Activated naive CD8-positive, alpha-beta T cell (primary cell): ENCODE measurements around the gene SIGLEC8.
"Not testable (repeated sequence)": the region's sequence is repeated elsewhere in the genome, so short reads cannot be mapped to it uniquely, and the experiment has no call there.

ENCODE experiments used
- H3K27ac Mint-ChIP-seq: one replicate; pipeline ENCODE4 v1.8.0; 2021; ENCODE audit warnings: mixed read lengths
- H3K27me3 Mint-ChIP-seq: one replicate; pipeline ENCODE4 v1.8.0; 2021; ENCODE audit warnings: mixed read lengths
- H3K36me3 Mint-ChIP-seq: one replicate; pipeline ENCODE4 v1.8.0; 2021; ENCODE audit warnings: mixed read lengths
- H3K4me1 Mint-ChIP-seq: one replicate; pipeline ENCODE4 v1.8.0; 2021; ENCODE audit warnings: low read depth, mixed read lengths
- H3K4me3 Mint-ChIP-seq: one replicate; pipeline ENCODE4 v1.8.0; 2021; ENCODE audit warnings: mild to moderate bottlenecking, mixed read lengths
- H3K9me3 Mint-ChIP-seq: one replicate; pipeline ENCODE4 v1.8.0; 2021; ENCODE audit warnings: low read depth, mixed read lengths

SIGLEC8 gene

DNA sequence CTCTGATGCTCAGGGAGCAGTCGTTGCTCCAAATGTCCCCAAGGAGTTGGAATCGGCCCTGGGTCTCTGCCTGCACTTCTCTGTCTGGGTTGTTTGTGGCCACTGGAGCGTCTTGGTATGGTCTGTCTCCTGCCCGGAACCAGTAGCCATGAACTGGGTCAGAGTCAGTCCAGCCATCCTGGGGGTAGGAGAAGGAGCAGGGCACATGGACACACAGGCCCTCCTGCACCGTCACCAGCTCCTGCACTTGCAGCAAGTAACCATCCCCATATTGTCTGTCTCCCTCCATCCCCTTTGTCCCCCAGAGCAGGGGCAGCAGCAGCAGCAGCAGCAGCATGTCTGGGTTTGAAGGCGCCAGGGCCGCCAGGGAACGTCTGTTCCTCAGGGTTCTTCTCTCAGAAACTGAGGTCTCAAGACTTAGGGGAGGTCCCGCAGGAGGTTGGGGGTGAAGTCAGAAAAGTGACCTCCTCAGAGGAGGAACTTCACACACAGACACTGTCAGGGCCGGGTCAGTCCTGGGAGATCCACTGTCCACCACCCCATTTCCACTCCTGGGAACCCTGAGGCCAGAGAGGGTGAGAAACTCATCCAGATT, at the start of gene SIGLEC8:
Gene SIGLEC8 (minus strand): TSS at position 404 of the 595 bp plus-strand sequence. CDS start 67 bp downstream, at position 337.
- no peaks in the 10 kb centered on the region for H3K9me3 Mint-ChIP-seq

DNA sequence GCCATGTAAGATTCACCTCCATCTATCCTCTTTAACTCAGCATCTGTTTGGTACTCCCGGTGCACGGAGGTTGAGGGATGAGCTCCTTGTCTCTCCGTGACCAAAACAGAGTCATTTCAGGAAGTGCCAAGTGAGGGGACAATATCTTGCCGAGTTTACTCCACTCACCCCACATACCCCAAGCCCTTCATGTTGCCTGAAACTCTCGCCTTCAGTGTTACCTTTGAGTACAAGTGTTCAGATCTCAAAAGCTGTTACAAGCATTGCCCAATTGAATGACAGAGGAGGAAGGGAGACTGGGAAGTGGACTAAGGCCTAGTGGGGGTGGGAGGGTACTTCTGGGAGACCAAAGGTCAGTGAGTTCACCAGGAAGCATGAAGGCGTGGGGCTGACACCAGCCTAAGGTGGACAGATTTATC, 49.4 kb upstream of the SIGLEC8 start:
- peaks cover 6% of the 10 kb centered on the region for H3K36me3 Mint-ChIP-seq
- peaks cover 5% of the 10 kb centered on the region for H3K9me3 Mint-ChIP-seq

More for the DNA sequence above, at the start of gene SIGLEC8:
- H3K27ac Mint-ChIP-seq, result peak within 1 kb of the TSS; percentile 10
- peaks cover 7% of the 10 kb centered on the region for H3K4me1 Mint-ChIP-seq
- no peak within 1 kb of the TSS for H3K4me3 Mint-ChIP-seq
- H3K36me3 Mint-ChIP-seq, result no peaks in the 10 kb centered on the region
- H3K27me3 Mint-ChIP-seq, result no peaks in the 10 kb centered on the region

DNA sequence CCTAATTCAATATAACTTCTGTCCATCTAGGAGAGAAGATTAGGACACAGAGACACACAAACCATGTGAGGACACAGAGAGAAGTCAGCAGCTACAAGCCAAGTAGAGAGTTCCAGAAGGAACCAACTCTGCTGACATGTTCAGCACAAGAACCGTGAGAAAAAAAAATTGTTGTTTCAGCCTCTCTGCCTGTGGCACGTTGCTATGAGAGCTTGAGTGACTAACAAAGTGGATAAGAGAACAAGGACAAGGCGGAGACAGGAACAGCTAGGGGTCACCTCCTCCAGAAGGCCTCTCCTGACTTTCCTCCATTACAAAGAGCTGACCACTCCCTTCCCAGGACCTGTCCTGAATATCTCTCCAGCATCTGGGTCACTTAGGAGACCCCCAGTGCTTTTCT, 48.9 kb upstream of the SIGLEC8 start:
- H3K36me3 Mint-ChIP-seq, result peaks cover 6% of the 10 kb centered on the region
- H3K27me3 Mint-ChIP-seq, result peaks cover 5% of the 10 kb centered on the region
- H3K4me3 Mint-ChIP-seq, result no peak overlapping the region
- peaks cover 5% of the 10 kb centered on the region for H3K9me3 Mint-ChIP-seq
- H3K4me1 Mint-ChIP-seq, result peaks cover 4% of the 10 kb centered on the region
- no peak overlapping the region for H3K27ac Mint-ChIP-seq

More for the DNA sequence above, 49.4 kb upstream of the SIGLEC8 start:
- peaks cover 3% of the 10 kb centered on the region for H3K4me1 Mint-ChIP-seq
- peaks cover 5% of the 10 kb centered on the region for H3K27me3 Mint-ChIP-seq
- H3K27ac Mint-ChIP-seq, result no peak overlapping the region
- H3K4me3 Mint-ChIP-seq, result no peak overlapping the region

DNA sequence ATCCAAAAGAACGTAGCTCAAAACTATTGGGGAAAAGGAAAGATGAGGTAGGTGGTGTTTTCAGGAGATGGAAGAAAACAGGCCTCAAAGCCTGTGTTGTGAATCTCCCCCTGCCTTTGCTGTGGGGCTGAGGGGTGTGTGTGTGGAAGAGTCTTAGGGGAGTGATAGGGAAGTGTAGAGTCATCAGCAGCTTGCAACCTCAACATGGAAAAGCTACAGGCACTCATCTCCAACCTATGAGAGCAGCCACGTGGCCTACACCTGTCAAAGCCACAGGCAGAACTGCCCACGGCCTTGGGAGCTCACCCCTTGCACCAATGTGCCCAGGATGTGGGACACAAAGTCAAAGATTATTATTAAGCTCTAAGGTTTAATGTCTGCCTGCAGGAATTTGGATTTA, 47.6 kb upstream of the SIGLEC8 start:
- Mint-ChIP-seq H3K4me1 (peaks cover 15% of the 10 kb centered on the region), H3K9me3 (peaks cover 5% of the 10 kb centered on the region), H3K27me3 (peaks cover 4% of the 10 kb centered on the region), H3K27ac (no peak overlapping the region), H3K4me3 (no peak overlapping the region), H3K36me3 (peaks cover 6% of the 10 kb centered on the region)

DNA sequence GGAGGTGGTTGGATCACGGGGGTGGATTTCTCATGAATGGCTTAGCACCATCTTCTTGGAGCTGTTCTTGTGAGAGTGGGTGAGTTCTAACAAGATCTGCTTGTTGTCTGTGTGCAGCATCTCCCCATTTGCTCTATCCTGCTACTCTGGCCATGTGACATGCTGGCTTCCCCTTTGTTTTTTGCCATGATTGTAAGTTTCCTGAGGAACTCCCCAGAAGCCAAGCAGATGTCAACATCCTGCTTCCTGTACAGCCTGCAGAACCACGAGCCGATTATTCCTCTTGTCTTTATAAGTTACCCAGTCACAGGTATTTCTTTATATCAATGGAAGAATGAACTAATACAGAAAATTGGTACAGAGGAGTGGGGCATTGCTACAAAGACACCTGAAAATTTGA, 45.6 kb upstream of the SIGLEC8 start:
- Mint-ChIP-seq H3K27me3 (no peaks in the 10 kb centered on the region), H3K9me3 (peaks cover 5% of the 10 kb centered on the region), H3K4me3 (no peak overlapping the region), H3K27ac (no peak overlapping the region), H3K36me3 (peaks cover 6% of the 10 kb centered on the region), H3K4me1 (peaks cover 15% of the 10 kb centered on the region)

DNA sequence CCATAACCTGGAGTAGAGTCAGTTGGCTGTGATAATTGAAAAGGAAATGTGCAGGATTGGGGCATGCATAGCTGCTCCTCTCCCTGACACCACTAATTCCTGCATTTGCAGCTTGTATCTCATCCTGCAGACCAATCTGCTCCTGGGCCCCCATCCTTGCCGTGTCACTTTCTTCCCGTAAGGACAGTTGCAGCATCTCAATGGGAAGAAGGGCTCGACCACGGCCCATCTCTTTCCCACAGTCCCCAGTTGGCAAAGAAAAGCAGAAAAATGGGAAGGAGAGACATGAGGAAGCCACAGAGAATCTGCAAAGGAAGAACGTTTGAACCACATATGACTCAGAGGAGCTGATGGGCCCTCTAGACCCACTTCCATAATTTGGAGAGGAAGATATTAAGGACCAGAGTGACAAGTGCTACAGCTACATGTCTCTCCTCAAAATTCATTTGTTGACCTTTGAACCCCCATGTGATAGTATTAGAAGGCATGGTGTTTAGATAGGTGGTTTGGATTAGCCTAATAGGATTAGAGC, 45.1 kb upstream of the SIGLEC8 start:
- Mint-ChIP-seq H3K36me3 (peaks cover 6% of the 10 kb centered on the region), H3K27ac (no peak overlapping the region), H3K4me3 (no peak overlapping the region), H3K4me1 (peaks cover 15% of the 10 kb centered on the region), H3K9me3 (peaks cover 5% of the 10 kb centered on the region), H3K27me3 (no peaks in the 10 kb centered on the region)

DNA sequence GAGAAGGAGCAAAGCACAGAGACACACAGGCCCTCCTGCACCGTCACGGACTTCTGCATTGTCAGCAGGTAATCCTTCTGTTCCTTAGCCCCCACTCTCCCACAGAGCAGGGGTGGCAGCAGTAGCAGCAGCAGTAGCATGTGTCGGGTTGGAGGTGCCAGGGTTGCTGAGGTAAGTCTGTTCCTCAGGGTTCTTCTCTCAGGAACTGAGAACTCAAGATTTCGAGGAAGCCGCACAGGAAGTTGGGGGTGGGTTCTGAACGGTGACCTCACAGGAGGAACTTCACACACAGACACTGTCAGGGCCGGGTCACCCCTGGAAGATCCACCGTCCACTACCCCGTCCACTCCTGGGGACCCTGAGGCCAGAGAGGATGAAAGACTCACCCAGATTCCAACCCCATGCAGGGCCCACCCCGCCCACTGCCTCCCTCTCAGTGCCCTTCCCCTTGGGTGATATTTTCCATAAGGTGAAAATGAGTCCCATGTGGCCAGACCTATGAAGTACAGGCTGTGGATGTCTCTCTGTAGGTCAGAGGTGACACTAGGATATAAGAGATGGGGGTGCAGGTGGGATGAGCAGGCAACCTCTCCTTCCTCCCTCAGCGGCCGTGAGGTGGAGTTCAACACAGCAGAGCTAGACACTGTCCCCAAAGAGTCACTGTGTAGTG, 43.5 kb upstream of the SIGLEC8 start, which contains the start of gene SIGLEC12:
Gene SIGLEC12 (minus strand): TSS at position 207 of the 670 bp plus-strand sequence. CDS start 67 bp downstream, at position 140.
- H3K27ac Mint-ChIP-seq, result peak within 1 kb of the TSS; percentile 54
- peak within 1 kb of the TSS; percentile 63 for H3K4me3 Mint-ChIP-seq
- peaks cover 5% of the 10 kb centered on the region for H3K9me3 Mint-ChIP-seq

DNA sequence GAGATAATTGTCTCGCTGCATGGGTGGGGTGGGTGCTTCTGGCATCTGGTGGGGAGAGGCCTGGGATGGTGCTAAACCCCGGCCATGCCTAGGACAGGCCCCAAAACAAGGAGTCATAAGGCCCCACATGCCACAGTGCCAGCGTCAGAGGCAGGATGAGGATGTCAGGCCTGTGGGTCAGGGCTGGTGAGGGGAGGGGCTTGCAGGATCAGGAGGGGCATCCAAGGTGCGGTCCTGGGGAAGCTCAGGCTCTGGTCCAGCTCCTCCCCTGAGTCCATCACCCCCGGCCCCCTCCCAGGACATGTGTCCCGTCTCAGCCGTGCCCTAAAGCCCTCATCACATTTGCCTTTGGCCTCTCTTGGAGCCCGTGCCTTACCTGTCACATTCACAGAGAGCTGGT, 42.7 kb upstream of the SIGLEC8 start:
- H3K27me3 Mint-ChIP-seq, H3K27ac Mint-ChIP-seq, H3K9me3 Mint-ChIP-seq, H3K36me3 Mint-ChIP-seq: not testable (repeated sequence)
- Mint-ChIP-seq H3K4me1 (peaks cover 15% of the 10 kb centered on the region), H3K4me3 (peak overlapping the region; percentile 63)

More for the DNA sequence above, 43.5 kb upstream of the SIGLEC8 start, which contains the start of gene SIGLEC12:
- H3K36me3 Mint-ChIP-seq, result peaks cover 6% of the 10 kb centered on the region
- H3K4me1 Mint-ChIP-seq, result peaks cover 15% of the 10 kb centered on the region
- H3K27me3 Mint-ChIP-seq, result no peaks in the 10 kb centered on the region

DNA sequence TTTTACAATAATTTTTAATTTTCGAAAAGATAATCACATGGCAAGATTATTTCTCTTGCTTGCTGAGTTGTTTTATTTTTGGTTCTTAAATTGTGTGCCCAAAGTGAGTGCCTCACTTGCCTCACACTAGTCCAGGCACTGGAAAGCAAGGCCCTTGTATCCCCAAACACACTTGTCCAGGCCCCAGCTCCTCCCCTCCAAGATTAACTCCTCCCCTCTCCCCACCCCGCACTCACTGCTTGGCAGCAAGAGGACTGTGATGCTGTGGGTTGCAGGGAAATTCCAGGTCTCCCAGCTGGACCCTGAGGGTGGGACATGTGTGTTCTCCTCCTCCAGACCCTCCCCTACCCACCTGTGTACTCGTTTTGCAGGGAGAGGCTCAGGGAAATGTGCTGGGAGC, 39.4 kb upstream of the SIGLEC8 start:
- Mint-ChIP-seq H3K9me3 (peaks cover 4% of the 10 kb centered on the region), H3K27me3 (no peaks in the 10 kb centered on the region), H3K4me1 (peaks cover 25% of the 10 kb centered on the region), H3K4me3 (no peak overlapping the region), H3K36me3 (no peaks in the 10 kb centered on the region), H3K27ac (no peak overlapping the region)

DNA sequence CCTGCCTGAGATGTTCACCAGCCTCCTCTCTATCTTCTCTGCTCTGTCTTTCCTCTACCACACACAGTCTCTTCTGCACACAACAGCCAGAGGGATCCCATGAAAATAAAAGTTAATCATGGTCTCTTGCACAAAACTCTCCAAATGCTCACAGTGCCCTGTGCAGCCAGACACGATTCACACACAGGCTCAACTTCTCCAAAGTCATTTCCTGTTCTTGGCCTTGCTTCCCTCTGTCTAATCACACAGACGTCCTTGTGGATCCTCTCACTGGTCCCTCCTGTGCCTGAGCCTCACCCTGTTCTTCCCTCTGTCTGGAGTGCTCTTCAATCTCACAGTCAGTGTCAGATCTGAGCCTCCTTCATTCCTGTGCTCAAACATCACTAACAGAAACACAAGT, 35.5 kb upstream of the SIGLEC8 start:
- no peaks in the 10 kb centered on the region for H3K27me3 Mint-ChIP-seq
- H3K4me1 Mint-ChIP-seq, result peaks cover 32% of the 10 kb centered on the region
- no peak overlapping the region for H3K4me3 Mint-ChIP-seq
- peaks cover 4% of the 10 kb centered on the region for H3K9me3 Mint-ChIP-seq
- H3K36me3 Mint-ChIP-seq, result peaks cover 3% of the 10 kb centered on the region
- peak overlapping the region; percentile 51 for H3K27ac Mint-ChIP-seq

DNA sequence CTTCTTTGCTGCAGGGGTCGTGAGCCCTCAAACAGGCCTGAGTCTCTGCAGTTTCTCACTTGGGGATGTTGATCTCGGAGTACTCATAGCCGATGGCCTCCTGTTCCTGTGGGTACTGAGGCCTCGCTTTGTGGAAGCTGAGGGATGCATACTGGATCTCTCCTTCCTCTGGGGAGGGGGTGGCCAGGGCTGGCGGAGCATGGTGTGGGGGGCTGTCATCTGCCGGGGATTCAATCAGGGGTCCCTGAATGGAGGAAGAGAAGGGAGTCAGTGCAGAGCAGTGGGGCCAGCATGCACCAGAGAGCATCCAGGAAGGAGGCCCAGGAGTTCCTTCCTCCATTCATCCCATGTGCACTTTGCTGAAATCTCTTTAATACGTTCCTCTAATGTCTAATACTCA, 33.3 kb upstream of the SIGLEC8 start:
- H3K9me3 Mint-ChIP-seq, result peaks cover 4% of the 10 kb centered on the region

DNA sequence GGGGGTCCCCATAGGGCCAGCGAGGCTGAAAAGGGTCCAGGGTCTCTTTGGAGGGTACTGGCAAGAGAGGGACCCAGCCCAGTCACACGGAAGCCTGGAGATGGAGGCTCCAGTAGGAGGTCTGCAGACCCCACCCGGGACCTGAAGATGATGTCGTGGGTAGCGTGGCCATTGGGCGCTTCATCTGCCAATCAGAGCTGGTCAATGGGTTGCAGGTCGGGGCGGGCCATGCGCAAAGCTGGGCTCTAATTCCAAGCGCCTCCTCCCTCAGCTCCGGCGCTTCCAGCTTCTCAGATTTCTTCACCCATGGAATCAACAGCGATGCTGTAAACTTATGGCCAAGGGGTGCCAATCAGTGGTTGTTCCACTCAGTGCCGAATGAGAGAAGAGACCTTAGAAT, 32.4 kb upstream of the SIGLEC8 start:
- Mint-ChIP-seq H3K9me3 (peaks cover 8% of the 10 kb centered on the region), H3K4me3 (no peak overlapping the region), H3K4me1 (peaks cover 43% of the 10 kb centered on the region), H3K27ac (no peak overlapping the region), H3K27me3 (no peaks in the 10 kb centered on the region), H3K36me3 (peaks cover 3% of the 10 kb centered on the region)

More for the DNA sequence above, 33.3 kb upstream of the SIGLEC8 start:
- Mint-ChIP-seq H3K4me3 (no peak overlapping the region), H3K4me1 (peaks cover 40% of the 10 kb centered on the region), H3K36me3 (peaks cover 3% of the 10 kb centered on the region), H3K27ac (no peak overlapping the region), H3K27me3 (no peaks in the 10 kb centered on the region)

DNA sequence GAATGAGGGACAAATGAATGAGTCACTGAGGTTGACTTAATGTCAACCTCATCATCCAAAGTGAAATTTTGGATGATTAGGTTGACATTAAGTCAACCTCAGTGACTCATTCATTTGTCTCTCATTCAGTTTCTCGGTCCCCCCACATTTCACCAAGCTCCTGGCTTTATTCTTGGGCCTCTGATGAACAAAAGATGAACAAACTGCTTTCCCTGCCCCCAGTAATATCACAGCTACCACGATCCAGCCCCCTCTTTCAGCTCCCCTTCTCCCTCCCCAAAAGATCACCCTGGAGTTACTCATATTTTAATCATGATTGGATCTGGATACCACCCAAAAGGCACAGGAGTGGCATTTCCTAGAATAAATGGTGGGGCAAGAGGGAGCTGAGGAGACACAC, 30.9 kb upstream of the SIGLEC8 start:
- Mint-ChIP-seq H3K27ac (peak overlapping the region; percentile 92), H3K36me3 (peaks cover 3% of the 10 kb centered on the region), H3K4me1 (peaks cover 43% of the 10 kb centered on the region), H3K27me3 (no peaks in the 10 kb centered on the region), H3K4me3 (peak overlapping the region; percentile 49), H3K9me3 (peaks cover 5% of the 10 kb centered on the region)

DNA sequence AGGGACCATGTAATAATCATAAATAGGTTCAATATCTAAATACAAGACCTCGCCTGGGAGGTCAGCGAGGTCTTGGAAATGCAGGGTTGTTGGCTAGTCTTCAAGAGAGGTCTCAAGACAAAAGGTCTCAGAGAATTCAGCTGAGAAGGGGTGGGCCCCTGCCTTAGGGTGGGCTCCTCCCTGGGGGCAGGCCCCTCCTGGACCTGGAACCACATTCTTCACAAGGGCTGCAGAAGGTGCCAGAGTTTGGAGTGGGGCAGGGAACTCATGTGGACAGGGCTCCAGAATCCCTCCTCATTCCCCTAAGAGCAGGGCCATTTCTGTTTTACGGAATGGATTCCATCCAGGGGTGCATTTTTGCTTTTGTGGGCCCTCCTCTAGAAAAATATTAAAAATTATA, 30.2 kb upstream of the SIGLEC8 start:
- Mint-ChIP-seq H3K4me1 (peaks cover 38% of the 10 kb centered on the region), H3K27ac (peak overlapping the region; percentile 71), H3K4me3 (no peak overlapping the region), H3K36me3 (peaks cover 3% of the 10 kb centered on the region), H3K27me3 (no peaks in the 10 kb centered on the region), H3K9me3 (peaks cover 5% of the 10 kb centered on the region)

DNA sequence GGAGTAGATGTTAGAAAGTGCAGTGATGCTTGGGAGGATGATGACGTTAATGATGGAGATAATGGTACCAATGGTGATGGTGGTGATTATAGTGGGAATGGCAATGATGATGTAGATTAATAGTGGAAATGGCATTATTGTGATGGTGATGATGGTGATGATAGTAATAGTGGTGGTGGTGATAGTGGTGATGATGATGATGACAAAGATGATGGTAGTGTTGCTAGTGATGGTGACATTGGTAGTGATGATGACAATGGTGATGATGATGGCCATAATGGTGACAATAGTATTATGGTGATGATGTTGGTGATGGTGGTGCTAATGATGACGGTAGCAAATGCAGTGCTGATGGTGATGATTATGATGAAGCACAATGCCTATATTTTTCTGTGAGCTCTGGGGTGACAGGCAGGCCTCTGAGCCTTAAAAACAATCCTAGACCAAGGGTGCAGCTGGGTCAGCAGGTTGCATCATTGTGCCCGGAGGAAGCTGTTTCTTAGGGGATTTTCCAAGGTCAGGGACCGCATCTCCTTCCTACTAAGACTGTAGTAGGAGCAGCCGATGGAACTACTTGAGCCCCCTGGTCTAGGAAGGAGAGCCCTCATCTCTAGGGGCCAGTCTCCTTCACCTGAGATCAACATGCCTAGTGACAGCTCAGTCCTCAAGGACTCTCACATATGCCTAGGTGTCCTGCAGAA, 27.9 kb upstream of the SIGLEC8 start:
- Mint-ChIP-seq H3K4me3 (no peak overlapping the region), H3K27me3 (peaks cover 3% of the 10 kb centered on the region), H3K4me1 (peaks cover 29% of the 10 kb centered on the region), H3K36me3 (peaks cover under 1% of the 10 kb centered on the region), H3K9me3 (peaks cover 5% of the 10 kb centered on the region), H3K27ac (no peak overlapping the region)
